Measurements from ENCODE around the gene MARCHF6. TPM values are rescaled to one million over a fixed set of nuclear protein-coding genes. Genes with fewer than 3 reads are reported as not detected.
"Not testable (repeated sequence)": the region's sequence is repeated elsewhere in the genome, so short reads cannot be mapped to it uniquely, and the experiment has no call there.

The MARCHF6 gene
- total RNA-seq, 2 donors from 2014 or later = 138 to 151 TPM

DNA sequence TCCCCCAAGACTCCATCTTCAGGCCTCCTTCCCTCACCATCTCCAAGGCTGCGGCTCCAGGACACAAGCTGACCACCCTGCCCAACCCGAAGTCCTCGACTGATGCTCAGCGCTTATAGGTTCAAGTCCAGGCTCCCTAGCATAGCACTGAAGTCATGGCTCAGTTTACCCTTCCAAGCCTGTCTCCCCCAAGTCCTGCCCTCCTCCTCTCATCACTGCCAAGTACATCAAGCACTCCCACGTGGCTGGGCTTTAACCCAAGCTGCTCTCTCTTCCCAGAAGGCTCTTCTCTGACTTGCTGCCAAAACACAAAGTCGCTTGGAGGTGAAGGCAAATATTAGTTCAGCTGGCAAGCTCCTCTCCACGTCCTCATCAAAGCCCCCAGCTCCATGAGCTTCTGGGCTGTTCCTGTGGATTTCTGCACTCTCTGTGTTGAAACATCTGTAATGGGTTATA lies 22.1 kb upstream of the MARCHF6 start:
- peaks cover 47% of the 10 kb centered on the region for H3K27me3 Mint-ChIP-seq (ENCODE audit: low read depth)
- no peaks in the 10 kb centered on the region for H3K9me3 Mint-ChIP-seq
- H3K4me1 Mint-ChIP-seq (ENCODE audit: low read depth) = peaks cover 8% of the 10 kb centered on the region
- no peak for DNase-seq
- no peak for ATAC-seq (replicated peaks in 1 of 2)
- no peak overlapping the region for H3K27ac Mint-ChIP-seq
- H3K36me3 Mint-ChIP-seq (ENCODE audit: insufficient read depth in 2 of 2) = peaks cover 0 to 2% of the 10 kb centered on the region in 2 donors
- H3K4me3 Mint-ChIP-seq = no peak overlapping the region

DNA sequence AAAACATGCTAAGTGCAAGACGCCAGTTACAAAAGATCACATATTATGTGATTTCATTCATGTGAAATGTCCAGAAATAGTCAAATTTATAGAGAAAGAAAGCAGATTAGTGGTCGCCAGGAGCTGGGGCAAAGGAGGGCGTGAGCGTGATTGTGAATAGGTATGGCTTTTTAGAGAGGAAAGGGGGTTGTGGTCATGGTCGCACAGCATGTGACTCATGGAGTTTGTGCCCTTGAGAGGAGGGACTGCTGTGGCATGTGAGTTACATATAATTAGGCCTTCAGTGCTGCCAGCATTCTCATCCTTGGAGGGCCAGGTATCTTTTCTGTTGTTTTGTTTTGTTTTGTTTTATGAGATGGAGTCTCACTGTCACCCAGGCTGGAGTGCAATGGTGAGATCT lies 21.2 kb upstream of the MARCHF6 start:
- Mint-ChIP-seq H3K27me3 (ENCODE audit: low read depth) (peaks cover 47% of the 10 kb centered on the region), H3K27ac (no peak overlapping the region), H3K4me3 (peak overlapping the region; percentile 7 to 60), H3K36me3 (ENCODE audit: insufficient read depth in 2 of 2) (peaks cover 0 to 2% of the 10 kb centered on the region in 2 donors), H3K9me3 (no peaks in the 10 kb centered on the region), H3K4me1 (ENCODE audit: low read depth) (peaks cover 8% of the 10 kb centered on the region)
- peak; percentile 35 to 48 for ATAC-seq (replicated peaks in 1 of 2)
- no peak for DNase-seq

DNA sequence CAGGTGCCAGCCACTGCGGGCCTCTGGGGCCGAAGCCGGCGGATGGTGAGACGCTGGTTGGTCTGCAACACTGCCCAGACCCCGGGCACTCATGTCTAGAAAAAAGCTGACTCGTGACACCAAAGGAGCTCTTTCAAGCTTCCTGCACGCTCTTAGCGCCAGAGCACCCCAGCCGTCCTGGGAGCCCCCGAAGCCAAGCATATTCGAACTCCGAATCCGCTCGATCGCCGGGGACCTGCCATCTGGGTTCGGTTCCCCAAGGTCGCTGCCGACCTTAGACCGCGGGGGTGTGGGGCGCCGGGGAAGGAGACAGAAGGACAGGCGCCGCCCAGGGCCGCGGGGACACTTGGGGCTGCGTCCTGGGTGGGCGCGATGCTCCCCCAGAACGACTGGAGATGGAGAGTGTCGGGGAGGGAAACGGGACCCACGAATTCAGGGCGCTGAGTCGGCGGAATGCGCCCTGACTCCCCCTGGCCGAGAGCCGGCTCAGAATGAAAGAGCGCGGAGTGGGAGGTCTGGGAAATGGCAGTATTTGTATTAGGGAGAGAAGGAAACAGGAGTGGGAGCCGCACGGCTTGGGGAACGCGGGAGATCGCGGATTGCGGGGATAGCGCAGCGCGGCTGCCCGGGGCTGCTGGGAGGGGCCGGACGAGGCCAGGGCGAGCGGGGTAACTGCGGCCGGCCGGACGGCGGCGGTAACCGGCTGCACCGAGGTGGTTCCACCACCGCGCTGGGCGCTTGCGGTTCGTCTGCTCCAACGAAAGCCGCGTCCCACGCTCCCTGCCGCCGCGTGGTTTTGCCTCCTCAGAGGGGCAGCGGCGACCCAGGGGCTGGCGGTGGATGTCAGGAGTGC lies 20.1 kb upstream of the MARCHF6 start:
- Mint-ChIP-seq H3K4me1 (ENCODE audit: low read depth) (peaks cover 8% of the 10 kb centered on the region), H3K27ac (no peak overlapping the region), H3K36me3 (ENCODE audit: insufficient read depth in 2 of 2) (peaks cover 0 to 2% of the 10 kb centered on the region in 2 donors), H3K4me3 (peak overlapping the region; percentile 92 to 95), H3K9me3 (no peaks in the 10 kb centered on the region), H3K27me3 (ENCODE audit: low read depth) (peaks cover 47% of the 10 kb centered on the region)
- DNase-seq (peak; percentile 24 to 26), ATAC-seq (replicated peaks in 1 of 2) (peak; percentile 65 to 80)

DNA sequence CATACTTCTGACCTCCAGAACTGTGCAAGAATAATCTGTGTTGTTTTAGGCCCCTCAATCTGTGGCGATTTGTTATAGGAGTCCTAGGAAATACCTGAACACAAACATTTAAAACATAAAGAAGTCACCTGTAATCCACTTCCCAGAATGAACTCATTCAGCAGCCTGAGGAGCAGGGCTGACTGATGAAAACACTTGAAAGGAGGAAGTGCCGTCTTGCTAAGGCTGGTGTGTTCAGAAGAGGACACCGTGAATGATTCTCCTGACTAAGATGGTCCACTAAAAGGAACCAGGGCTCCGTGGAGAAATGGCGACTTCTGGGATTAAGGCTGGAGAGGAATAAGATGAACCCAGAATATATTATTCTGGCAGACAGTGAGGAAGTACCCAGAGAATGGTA lies 18.7 kb upstream of the MARCHF6 start:
- Mint-ChIP-seq H3K36me3 (ENCODE audit: insufficient read depth in 2 of 2) (peaks cover 0 to 2% of the 10 kb centered on the region in 2 donors), H3K27ac (no peak overlapping the region), H3K27me3 (ENCODE audit: low read depth) (peaks cover 47% of the 10 kb centered on the region), H3K4me3 (no peak overlapping the region), H3K4me1 (ENCODE audit: low read depth) (peaks cover 8% of the 10 kb centered on the region), H3K9me3 (no peaks in the 10 kb centered on the region)
- no peak for DNase-seq
- ATAC-seq (replicated peaks in 1 of 2) = no peak

DNA sequence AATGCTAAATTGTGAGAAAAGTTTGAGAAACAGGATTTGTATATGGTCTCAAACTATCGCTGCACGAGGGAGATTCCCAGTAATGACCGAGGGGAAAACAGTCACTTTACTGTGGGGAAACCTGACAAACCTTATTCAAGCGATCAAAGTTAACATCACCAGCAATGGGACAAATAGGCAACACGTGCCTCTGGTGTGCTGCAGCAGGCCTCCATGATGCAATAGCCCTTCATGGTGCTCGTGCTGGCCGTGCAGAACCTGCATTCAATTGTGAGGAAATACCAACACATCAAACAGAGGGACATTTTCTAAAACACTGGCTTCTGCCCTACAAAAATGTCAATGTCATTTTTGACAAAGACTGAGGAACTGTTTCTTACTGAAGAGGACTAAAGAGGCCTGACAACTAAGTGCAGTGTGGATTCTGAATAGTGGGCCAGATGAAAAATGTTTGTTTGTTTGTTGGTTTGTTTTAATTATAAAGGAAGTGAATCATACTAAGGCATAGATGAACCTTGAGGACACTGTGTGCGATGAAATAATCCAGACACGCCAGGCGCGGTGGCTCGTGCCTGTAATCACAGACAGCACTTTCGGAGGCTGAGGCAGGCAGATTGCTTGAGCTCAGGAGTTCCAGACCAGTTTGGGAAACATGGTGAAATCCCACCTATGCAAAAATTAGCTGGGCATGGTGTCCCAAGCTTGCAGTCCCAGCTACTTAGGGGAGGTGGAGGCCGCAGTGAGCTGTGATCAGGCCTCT lies 17.6 kb upstream of the MARCHF6 start:
- peaks cover 0 to 2% of the 10 kb centered on the region in 2 donors for H3K36me3 Mint-ChIP-seq (ENCODE audit: insufficient read depth in 2 of 2)
- ATAC-seq (replicated peaks in 1 of 2) (no peak), DNase-seq (no peak)
- H3K27ac Mint-ChIP-seq = no peak overlapping the region
- no peaks in the 10 kb centered on the region for H3K9me3 Mint-ChIP-seq
- peaks cover 8% of the 10 kb centered on the region for H3K4me1 Mint-ChIP-seq (ENCODE audit: low read depth)
- H3K27me3 Mint-ChIP-seq (ENCODE audit: low read depth) = peaks cover 40% of the 10 kb centered on the region
- no peak overlapping the region for H3K4me3 Mint-ChIP-seq

DNA sequence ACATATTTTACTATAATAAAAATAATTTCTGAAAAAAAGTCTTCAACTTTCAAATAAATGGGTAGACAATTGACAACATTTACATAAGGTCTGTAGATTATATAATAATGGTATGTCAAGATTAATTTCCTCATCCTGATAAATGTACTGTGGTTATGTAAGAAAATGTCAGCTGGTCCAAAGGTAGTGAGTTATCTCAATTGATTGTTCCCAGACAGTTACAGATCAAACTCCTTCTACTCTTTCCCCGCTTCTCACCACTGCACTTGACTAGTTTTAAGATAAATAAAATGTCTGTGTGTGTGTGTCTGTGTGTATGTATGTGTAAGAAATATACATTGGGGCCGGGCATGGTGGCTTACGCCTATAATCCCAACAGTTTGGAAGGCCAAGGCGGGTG lies 16.4 kb upstream of the MARCHF6 start:
- no peak for DNase-seq
- Mint-ChIP-seq H3K9me3 (no peaks in the 10 kb centered on the region), H3K27ac (no peak overlapping the region), H3K4me1 (ENCODE audit: low read depth) (peaks cover 8% of the 10 kb centered on the region), H3K27me3 (ENCODE audit: low read depth) (peaks cover 28% of the 10 kb centered on the region), H3K36me3 (ENCODE audit: insufficient read depth in 2 of 2) (peaks cover 0 to 2% of the 10 kb centered on the region in 2 donors), H3K4me3 (no peak overlapping the region)
- no peak for ATAC-seq (replicated peaks in 1 of 2)

DNA sequence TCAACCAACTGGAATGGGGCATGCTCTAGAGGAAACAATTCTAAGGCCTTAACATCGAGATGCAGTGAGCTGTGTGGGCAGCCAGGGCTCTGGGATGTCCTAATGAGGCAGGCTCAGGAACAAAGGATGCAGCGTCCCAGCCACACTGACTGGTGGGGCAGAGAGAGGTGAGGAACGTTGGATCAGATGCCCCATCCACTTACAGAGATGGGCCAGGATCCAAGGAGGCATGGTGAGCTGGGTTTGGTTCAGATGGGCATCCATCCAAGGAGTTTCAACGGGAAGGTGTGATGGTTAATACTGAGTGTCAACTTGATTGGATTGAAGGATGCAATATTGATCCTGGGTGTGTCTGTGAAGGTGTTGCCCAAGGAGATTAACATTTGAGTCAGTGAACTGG lies 15.5 kb upstream of the MARCHF6 start:
- Mint-ChIP-seq H3K4me3 (no peak overlapping the region), H3K27me3 (ENCODE audit: low read depth) (peaks cover 21% of the 10 kb centered on the region), H3K4me1 (ENCODE audit: low read depth) (peaks cover 6% of the 10 kb centered on the region), H3K36me3 (ENCODE audit: insufficient read depth in 2 of 2) (peaks cover 0 to 2% of the 10 kb centered on the region in 2 donors), H3K27ac (no peak overlapping the region), H3K9me3 (no peaks in the 10 kb centered on the region)
- no peak for DNase-seq
- ATAC-seq (replicated peaks in 1 of 2) = no peak

DNA sequence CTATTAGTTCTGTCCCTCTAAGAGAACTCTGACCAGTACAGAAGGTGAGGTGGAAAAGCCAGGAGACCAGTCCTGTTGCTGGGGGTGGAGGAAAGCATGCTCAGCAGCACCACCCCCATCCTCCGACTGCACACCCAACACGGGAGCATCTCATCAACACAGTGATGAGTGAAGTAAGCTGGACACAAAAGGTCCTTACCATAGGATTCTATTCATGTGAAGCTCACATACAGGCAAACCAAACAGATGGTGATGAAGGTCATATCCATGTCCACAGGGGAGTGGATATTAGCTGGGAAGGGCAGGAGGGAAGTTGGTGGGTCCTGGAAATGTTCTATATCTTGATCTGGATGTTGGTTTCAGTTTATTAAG lies 14.8 kb upstream of the MARCHF6 start:
- H3K9me3 Mint-ChIP-seq = no peaks in the 10 kb centered on the region
- peaks cover 14% of the 10 kb centered on the region for H3K27me3 Mint-ChIP-seq (ENCODE audit: low read depth)
- ATAC-seq (replicated peaks in 1 of 2) = no peak
- H3K4me1 Mint-ChIP-seq (ENCODE audit: low read depth) = no peaks in the 10 kb centered on the region
- H3K36me3 Mint-ChIP-seq (ENCODE audit: insufficient read depth in 2 of 2) = no peaks in the 10 kb centered on the region
- no peak overlapping the region for H3K4me3 Mint-ChIP-seq
- DNase-seq = no peak
- H3K27ac Mint-ChIP-seq = no peak overlapping the region

DNA sequence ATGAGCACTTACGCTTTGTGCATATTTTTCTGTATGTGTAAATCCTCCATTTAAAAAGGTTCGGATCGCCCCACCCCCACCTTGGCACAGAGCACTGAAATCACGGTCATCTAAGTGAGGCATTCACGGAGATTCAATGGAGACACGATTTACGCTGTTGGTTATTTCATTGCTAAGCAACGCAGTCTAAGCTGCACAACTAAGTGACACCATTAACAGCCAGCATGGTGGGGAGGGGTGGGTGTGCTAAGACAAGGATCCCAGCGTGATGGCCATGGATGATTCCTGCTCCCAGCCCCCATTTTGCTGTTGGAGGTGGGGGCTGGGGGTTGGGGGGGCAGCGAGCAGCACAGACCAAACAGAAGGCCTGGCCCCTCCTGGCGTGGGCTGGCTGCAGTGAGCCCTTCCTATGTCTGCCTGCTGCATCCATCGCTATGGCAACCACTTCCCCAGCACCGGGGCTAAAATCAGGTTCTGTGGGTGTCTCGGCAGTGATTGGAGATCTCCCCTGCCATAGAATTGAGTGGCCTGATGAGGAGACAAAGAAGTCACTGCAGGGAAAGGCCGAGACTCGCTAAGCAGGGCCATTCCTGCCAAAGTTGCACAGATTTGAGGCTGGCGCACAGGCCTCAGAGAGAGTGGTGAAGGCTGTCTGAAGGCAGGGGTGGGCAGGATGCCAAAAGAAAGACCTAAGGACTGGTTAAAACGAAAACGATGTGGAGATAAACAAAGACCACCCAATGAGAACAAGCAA lies 14.3 kb upstream of the MARCHF6 start:
- ATAC-seq (replicated peaks in 1 of 2) (no peak), DNase-seq (no peak)
- Mint-ChIP-seq H3K4me1 (ENCODE audit: low read depth) (no peaks in the 10 kb centered on the region), H3K27me3 (ENCODE audit: low read depth) (peaks cover 12% of the 10 kb centered on the region), H3K36me3 (ENCODE audit: insufficient read depth in 2 of 2) (no peaks in the 10 kb centered on the region), H3K4me3 (no peak overlapping the region), H3K27ac (no peak overlapping the region), H3K9me3 (no peaks in the 10 kb centered on the region)

DNA sequence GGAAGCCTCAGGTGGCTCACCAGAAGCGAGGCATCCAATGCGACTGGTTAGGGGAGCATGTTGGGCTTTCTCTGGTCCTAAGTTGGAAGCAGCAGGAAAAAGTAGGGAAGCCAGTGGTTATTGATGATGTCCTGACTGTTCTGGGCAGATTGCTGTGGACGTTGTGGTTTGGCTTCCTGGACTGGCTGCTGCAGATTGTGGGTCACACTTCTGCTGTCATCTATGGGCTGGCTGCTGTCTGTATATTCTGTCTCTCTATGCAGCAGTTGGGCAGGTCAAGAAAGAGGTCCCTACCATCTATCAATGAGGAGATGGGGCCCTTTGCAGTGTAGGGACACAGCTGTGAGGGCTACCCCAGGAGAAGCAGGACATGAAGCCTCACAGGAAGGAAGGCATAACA lies 13.5 kb upstream of the MARCHF6 start:
- no peak overlapping the region for H3K4me3 Mint-ChIP-seq
- H3K36me3 Mint-ChIP-seq (ENCODE audit: insufficient read depth in 2 of 2) = no peaks in the 10 kb centered on the region
- ATAC-seq (replicated peaks in 1 of 2) = no peak
- no peaks in the 10 kb centered on the region for H3K9me3 Mint-ChIP-seq
- H3K27ac Mint-ChIP-seq = no peak overlapping the region
- DNase-seq = no peak
- H3K27me3 Mint-ChIP-seq (ENCODE audit: low read depth) = peaks cover 5% of the 10 kb centered on the region
- H3K4me1 Mint-ChIP-seq (ENCODE audit: low read depth) = no peaks in the 10 kb centered on the region

DNA sequence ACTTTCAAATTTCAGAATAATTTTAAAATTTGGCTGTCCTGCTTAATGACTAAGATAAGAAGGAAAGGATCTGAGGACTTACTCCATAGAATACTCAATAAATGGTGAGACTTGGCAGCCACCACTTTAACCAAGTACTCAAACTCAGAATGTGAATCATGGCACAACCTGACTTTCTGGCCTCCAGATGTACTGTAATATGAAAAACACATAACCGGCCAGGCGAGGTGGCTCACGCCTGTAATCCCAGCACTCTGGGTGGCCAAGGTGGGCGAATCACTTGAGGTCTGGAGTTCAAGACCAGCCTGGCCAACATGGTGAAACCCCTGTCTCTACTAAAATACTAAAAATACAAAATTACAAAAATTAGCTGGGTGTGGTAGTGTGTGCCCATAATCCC lies 10.0 kb upstream of the MARCHF6 start:
- no peak overlapping the region for H3K27ac Mint-ChIP-seq
- ATAC-seq (replicated peaks in 1 of 2) = peak; percentile 12 to 26
- no peaks in the 10 kb centered on the region for H3K9me3 Mint-ChIP-seq
- H3K36me3 Mint-ChIP-seq (ENCODE audit: insufficient read depth in 2 of 2) = no peaks in the 10 kb centered on the region
- no peak for DNase-seq
- H3K4me3 Mint-ChIP-seq = no peak overlapping the region
- H3K27me3 Mint-ChIP-seq (ENCODE audit: low read depth) = no peaks in the 10 kb centered on the region
- no peaks in the 10 kb centered on the region for H3K4me1 Mint-ChIP-seq (ENCODE audit: low read depth)

DNA sequence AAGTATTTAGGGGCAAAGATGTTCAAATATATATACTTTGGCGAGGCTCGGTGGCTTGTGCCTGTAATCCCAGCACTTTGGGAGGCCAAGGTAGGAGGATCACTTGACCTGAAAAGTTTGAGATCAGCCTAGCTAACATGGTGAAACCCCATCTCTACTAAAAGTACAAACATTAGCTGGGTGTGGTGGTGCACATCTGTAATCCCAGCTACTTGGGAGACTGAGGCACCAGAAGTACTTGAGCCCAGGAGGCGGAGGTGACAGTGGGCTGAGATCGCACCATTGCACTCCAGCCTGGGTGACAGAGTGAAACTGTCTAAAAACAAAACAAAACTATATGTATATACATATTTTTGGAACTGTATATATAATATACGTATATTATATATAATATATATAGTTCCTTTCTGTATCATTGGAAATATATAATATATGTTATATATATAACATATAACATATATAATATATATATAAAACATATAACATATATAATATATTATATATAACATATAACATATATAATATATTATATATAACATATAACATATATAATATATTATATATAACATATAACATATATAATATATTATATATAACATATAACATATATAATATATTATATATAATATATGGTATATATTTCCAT lies 8.9 kb upstream of the MARCHF6 start:
- not testable (repeated sequence) for H3K4me3 Mint-ChIP-seq; H3K4me1 Mint-ChIP-seq (ENCODE audit: low read depth); H3K9me3 Mint-ChIP-seq; DNase-seq; H3K27ac Mint-ChIP-seq; H3K36me3 Mint-ChIP-seq (ENCODE audit: insufficient read depth in 2 of 2); H3K27me3 Mint-ChIP-seq (ENCODE audit: low read depth)
- ATAC-seq (replicated peaks in 1 of 2) = peak; percentile 57 to 68
